Measurements from ENCODE around the gene SERINC3. TPM values are rescaled to one million over a fixed set of nuclear protein-coding genes. Genes with fewer than 3 reads are reported as not detected.

Gene SERINC3
- total and polyA plus RNA-seq, 10 of the 15 experiments (the other 5 are each of a cell fraction or from before 2014, with no cell fraction given), result 24.5 to 96.8 (median 38.8) TPM

- H3K27ac ChIP-seq (ENCODE audit: control insufficient read depth, insufficient read depth), result no peak overlapping the region
- POLR2A ChIA-PET, result no interaction called here
- ATAC-seq (no peak), FAIRE-seq (no peak), DNase-seq (ENCODE audit: low read depth, low spot score) (no peak)
- H4K20me1 ChIP-seq (ENCODE audit: control insufficient read depth, insufficient read depth), result no peaks in the 10 kb centered on the region
- CTCF ChIA-PET, result interaction anchor here (0.8 to 1.9 kb wide), 14 partner anchors 9 to 249 kb away, joined by 3 to 9 read pairs (median 4); partner anchors contain the start of gene TTPAL
- RAD21 ChIA-PET (ENCODE audit: unreplicated experiment), result no interaction called here
- no peak overlapping the region for H3K4me3 ChIP-seq
- no peak overlapping the region for H3K9ac ChIP-seq (ENCODE audit: control insufficient read depth, insufficient read depth, low read length)
- H3K4me2 ChIP-seq (ENCODE audit: control insufficient read depth, insufficient read depth), result no peak overlapping the region
- no peak overlapping the region for H2AFZ ChIP-seq (ENCODE audit: control insufficient read depth, low read depth, low read length)
- BruUV-seq (replicated peaks), result no TSS peak
- intact Hi-C loops (cut with micrococcal nuclease; ENCODE audit: unreplicated experiment) (loop anchor here (2.0 to 5.0 kb wide), 2 partner anchors 73 to 244 kb away; no protein-coding TSS in a partner anchor), in situ Hi-C loops (cut with MboI) (no loop called here)
- 24% methylated on average over 5 of the region's 5 CpGs for WGBS (ENCODE audit: insufficient coverage, insufficient replicate concordance, low lambda C conversion rate, missing lambda C conversion rate)
- H3K36me3 ChIP-seq (ENCODE audit: control insufficient read depth in 2 of 2, insufficient read depth in 2 of 2, low read length in 1 of 2), result no peaks in the 10 kb centered on the region
- H3K27me3 ChIP-seq (replicated peaks in 1 of 2; ENCODE audit: control insufficient read depth in 2 of 2, insufficient read depth in 2 of 2, low read length in 1 of 2), result no peaks in the 10 kb centered on the region
- no peaks in the 10 kb centered on the region for H3K4me1 ChIP-seq (ENCODE audit: control insufficient read depth, insufficient read depth, low read length)
- SMC1A ChIA-PET (ENCODE audit: uncharacterized antibody, unreplicated experiment), result interaction anchor here (0.7 to 1.4 kb wide), 6 partner anchors 9 to 244 kb away, joined by 3 to 5 read pairs (median 4); no protein-coding TSS in a partner anchor
- no peaks in the 10 kb centered on the region for H3K79me2 ChIP-seq (ENCODE audit: control insufficient read depth, insufficient read depth, low read length)
- TF ChIP-seq EED (IDR thresholded peaks at IDR 0.05; ENCODE audit: low read depth), result no peak
- TF ChIP-seq, protein P1, sequence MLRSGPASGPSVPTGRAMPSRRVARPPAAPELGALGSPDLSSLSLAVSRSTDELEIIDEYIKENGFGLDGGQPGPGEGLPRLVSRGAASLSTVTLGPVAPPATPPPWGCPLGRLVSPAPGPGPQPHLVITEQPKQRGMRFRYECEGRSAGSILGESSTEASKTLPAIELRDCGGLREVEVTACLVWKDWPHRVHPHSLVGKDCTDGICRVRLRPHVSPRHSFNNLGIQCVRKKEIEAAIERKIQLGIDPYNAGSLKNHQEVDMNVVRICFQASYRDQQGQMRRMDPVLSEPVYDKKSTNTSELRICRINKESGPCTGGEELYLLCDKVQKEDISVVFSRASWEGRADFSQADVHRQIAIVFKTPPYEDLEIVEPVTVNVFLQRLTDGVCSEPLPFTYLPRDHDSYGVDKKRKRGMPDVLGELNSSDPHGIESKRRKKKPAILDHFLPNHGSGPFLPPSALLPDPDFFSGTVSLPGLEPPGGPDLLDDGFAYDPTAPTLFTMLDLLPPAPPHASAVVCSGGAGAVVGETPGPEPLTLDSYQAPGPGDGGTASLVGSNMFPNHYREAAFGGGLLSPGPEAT (IDR thresholded peaks at IDR 0.05; ENCODE audit: low read depth), result no peak
- no peak for TF ChIP-seq MTA3 (IDR thresholded peaks at IDR 0.05; ENCODE audit: borderline replicate concordance, low read length)
- TF ChIP-seq PRDM15 (CRISPR knock-in tag; IDR thresholded peaks at IDR 0.05), result no peak
- TF ChIP-seq RUNX3 (IDR thresholded peaks at IDR 0.05; ENCODE audit: low read length), result no peak
- TF ChIP-seq PAX8 (IDR thresholded peaks at IDR 0.05), result no peak
- no peak for TF ChIP-seq DPF2 (IDR thresholded peaks at IDR 0.05)
- TF ChIP-seq, protein P2, sequence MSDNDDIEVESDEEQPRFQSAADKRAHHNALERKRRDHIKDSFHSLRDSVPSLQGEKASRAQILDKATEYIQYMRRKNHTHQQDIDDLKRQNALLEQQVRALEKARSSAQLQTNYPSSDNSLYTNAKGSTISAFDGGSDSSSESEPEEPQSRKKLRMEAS (IDR thresholded peaks at IDR 0.05; ENCODE audit: low read depth, low read length), result no peak
- TF ChIP-seq IKZF2 (IDR thresholded peaks at IDR 0.05), result no peak
- TF ChIP-seq ZNF384 (IDR thresholded peaks at IDR 0.05; ENCODE audit: borderline replicate concordance, low read depth, low read length), result no peak
- TF ChIP-seq, protein P3, sequence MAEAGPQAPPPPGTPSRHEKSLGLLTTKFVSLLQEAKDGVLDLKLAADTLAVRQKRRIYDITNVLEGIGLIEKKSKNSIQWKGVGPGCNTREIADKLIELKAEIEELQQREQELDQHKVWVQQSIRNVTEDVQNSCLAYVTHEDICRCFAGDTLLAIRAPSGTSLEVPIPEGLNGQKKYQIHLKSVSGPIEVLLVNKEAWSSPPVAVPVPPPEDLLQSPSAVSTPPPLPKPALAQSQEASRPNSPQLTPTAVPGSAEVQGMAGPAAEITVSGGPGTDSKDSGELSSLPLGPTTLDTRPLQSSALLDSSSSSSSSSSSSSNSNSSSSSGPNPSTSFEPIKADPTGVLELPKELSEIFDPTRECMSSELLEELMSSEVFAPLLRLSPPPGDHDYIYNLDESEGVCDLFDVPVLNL (IDR thresholded peaks at IDR 0.05; ENCODE audit: low read depth, low read length), result no peak
- TF ChIP-seq HDAC6 (IDR thresholded peaks at IDR 0.05; ENCODE audit: unreplicated experiment), result no peak
- no peak for TF ChIP-seq KAT2A (conservative IDR thresholded peaks at IDR 0.05; ENCODE audit: control insufficient read depth, low read depth, low read length)
- TF ChIP-seq MXI1 (IDR thresholded peaks at IDR 0.05; ENCODE audit: low read depth, low read length), result no peak
- no peak for TF ChIP-seq CHD1 (IDR thresholded peaks at IDR 0.05; ENCODE audit: low read depth, low read length)
- TF ChIP-seq IKZF1 (conservative IDR thresholded peaks at IDR 0.05), result no peak
- TF ChIP-seq HSF1 (IDR thresholded peaks at IDR 0.05; ENCODE audit: low read depth, low read length), result no peak
- no peak for TF ChIP-seq GABPA (IDR thresholded peaks at IDR 0.05; ENCODE audit: low read depth)
- H3K9me3 ChIP-seq (replicated peaks; ENCODE audit: control insufficient read depth, insufficient read depth, low read length), result no peaks in the 10 kb centered on the region
Measured at GRCh38 chr20:44461803-44462174, 60.1 kb downstream of the SERINC3 start.
